HL-60 (cell line): ENCODE results near the gene UBAC2.

ENCODE experiments used
- DNase-seq, 2 experiments: peaks; one replicate each; pipeline ENCODE4 v3.0.0-alpha.2; 2010 to 2020; ENCODE audit warnings: low read depth in 1 of 2, low spot score in 1 of 2
- H3K27ac ChIP-seq: fragments of 250-450 bp; sonication (Bioruptor Pico); replicated peaks from 2 replicates; pipeline ENCODE4 v1.5.1; 2020; ENCODE audit warnings: mild to moderate bottlenecking, moderate library complexity
- H3K27me3 ChIP-seq: fragments of 250-450 bp; sonication (Bioruptor Pico); 2 replicates; pipeline ENCODE4 v1.5.1; 2021; ENCODE audit warnings: mild to moderate bottlenecking, moderate library complexity; ENCODE audit not compliant: insufficient read depth, poor library complexity, severe bottlenecking
- H3K4me3 ChIP-seq: replicated peaks from 2 replicates; pipeline ENCODE4 v1.5.1; 2011; ENCODE audit warnings: mild to moderate bottlenecking, control low read depth, low read length; ENCODE audit not compliant: insufficient read depth
- GABPA ChIP-seq: IDR thresholded peaks from 2 replicates; pipeline ENCODE4 v1.6.1; 2012; ENCODE audit warnings: low read depth
- POLR2AphosphoS5 ChIP-seq: IDR thresholded peaks from 2 replicates; pipeline ENCODE4 v1.6.1; 2012; ENCODE audit warnings: low read depth
- SPI1 ChIP-seq: IDR thresholded peaks from 2 replicates; pipeline ENCODE4 v1.6.1; 2012; ENCODE audit warnings: low read depth, mild to moderate bottlenecking, borderline replicate concordance
- TF ChIP-seq, protein P1 (sequence below): IDR thresholded peaks from one replicate; pipeline ENCODE4 v1.5.1; 2011; ENCODE audit warnings: low read length, control low read depth, inconsistent platforms; ENCODE audit not compliant: insufficient read depth
- TF ChIP-seq, protein P2 (sequence below): IDR thresholded peaks from 2 replicates; pipeline ENCODE4 v1.6.1; 2012; ENCODE audit warnings: low read depth; ENCODE audit not compliant: insufficient replicate concordance

Gene UBAC2

DNA sequence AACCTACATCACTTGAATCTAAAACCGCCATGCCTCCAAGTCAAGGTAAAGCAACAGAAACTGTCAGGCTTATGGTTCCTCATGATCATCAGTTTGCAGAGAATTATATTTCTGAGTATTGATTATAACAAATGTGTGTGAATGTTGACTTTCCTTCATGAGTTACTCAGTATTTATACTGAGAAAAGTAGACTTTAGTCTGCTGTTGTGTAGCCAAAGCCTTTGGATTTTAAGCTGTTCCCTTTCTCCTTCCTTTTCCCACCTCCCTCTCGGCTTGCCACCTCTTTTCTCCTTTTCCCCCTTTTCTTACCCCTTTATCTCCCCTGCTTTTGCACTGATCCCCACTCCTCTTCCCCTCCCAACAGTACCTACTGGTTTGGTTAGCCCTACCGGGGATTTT, 78.2 kb downstream of the UBAC2 start:
- Histone ChIP-seq H3K27ac (peak overlapping the region; percentile 94), H3K27me3 (no peaks in the 10 kb centered on the region), H3K4me3 (no peak overlapping the region)
- TF ChIP-seq, protein P1, sequence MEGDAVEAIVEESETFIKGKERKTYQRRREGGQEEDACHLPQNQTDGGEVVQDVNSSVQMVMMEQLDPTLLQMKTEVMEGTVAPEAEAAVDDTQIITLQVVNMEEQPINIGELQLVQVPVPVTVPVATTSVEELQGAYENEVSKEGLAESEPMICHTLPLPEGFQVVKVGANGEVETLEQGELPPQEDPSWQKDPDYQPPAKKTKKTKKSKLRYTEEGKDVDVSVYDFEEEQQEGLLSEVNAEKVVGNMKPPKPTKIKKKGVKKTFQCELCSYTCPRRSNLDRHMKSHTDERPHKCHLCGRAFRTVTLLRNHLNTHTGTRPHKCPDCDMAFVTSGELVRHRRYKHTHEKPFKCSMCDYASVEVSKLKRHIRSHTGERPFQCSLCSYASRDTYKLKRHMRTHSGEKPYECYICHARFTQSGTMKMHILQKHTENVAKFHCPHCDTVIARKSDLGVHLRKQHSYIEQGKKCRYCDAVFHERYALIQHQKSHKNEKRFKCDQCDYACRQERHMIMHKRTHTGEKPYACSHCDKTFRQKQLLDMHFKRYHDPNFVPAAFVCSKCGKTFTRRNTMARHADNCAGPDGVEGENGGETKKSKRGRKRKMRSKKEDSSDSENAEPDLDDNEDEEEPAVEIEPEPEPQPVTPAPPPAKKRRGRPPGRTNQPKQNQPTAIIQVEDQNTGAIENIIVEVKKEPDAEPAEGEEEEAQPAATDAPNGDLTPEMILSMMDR, result no peak
- TF ChIP-seq POLR2AphosphoS5 (no peak), GABPA (no peak), SPI1 (no peak)
- TF ChIP-seq, protein P2, sequence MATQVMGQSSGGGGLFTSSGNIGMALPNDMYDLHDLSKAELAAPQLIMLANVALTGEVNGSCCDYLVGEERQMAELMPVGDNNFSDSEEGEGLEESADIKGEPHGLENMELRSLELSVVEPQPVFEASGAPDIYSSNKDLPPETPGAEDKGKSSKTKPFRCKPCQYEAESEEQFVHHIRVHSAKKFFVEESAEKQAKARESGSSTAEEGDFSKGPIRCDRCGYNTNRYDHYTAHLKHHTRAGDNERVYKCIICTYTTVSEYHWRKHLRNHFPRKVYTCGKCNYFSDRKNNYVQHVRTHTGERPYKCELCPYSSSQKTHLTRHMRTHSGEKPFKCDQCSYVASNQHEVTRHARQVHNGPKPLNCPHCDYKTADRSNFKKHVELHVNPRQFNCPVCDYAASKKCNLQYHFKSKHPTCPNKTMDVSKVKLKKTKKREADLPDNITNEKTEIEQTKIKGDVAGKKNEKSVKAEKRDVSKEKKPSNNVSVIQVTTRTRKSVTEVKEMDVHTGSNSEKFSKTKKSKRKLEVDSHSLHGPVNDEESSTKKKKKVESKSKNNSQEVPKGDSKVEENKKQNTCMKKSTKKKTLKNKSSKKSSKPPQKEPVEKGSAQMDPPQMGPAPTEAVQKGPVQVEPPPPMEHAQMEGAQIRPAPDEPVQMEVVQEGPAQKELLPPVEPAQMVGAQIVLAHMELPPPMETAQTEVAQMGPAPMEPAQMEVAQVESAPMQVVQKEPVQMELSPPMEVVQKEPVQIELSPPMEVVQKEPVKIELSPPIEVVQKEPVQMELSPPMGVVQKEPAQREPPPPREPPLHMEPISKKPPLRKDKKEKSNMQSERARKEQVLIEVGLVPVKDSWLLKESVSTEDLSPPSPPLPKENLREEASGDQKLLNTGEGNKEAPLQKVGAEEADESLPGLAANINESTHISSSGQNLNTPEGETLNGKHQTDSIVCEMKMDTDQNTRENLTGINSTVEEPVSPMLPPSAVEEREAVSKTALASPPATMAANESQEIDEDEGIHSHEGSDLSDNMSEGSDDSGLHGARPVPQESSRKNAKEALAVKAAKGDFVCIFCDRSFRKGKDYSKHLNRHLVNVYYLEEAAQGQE, result no peak
- DNase-seq, result no peak

DNA sequence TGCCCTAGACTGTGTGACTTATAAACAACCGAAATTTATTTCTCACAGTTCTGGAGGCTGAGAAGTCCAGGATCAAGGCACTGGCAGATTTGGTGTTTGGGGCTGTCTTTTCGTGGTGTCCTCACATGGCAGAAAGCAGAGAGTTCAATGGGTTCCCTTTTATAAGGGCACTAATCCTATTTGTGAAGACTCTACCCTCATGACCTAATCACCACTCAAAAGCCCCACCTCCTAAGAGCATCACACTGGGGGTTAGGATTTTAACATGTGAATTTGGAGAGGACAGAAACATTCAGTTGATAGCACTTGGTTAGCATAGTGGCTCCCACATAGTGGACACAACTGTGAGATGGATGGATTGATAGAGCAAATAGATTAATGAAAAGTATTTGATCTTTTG, 79.0 kb downstream of the UBAC2 start:
- no peak overlapping the region for H3K4me3 ChIP-seq
- DNase-seq, result no peak
- TF ChIP-seq, protein P1, result no peak
- TF ChIP-seq, protein P2, result no peak
- TF ChIP-seq POLR2AphosphoS5, result no peak
- no peak for TF ChIP-seq GABPA
- no peak for TF ChIP-seq SPI1
- no peaks in the 10 kb centered on the region for H3K27me3 ChIP-seq
- peak overlapping the region; percentile 94 for H3K27ac ChIP-seq

DNA sequence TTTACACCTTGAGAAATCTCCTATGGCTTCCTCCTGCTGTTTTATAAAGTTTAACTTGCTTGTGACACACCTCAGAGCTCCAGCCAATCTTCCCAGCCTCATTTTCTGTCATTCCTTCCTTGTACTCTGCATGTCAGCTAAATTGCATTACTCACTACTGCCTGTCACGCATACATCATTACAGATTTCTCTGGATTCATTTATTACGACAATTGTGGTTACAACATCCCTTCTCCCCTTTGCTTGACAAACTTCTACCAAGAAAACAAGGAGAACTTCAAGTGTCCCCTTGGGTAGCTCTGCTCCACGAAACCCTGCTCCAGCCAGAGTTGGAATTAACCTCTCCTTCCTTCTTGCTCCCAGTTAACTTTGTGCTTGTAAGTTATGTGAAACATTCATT, 79.5 kb downstream of the UBAC2 start:
- Histone ChIP-seq H3K27me3 (no peaks in the 10 kb centered on the region), H3K27ac (peak overlapping the region; percentile 94), H3K4me3 (no peak overlapping the region)
- TF ChIP-seq GABPA, result no peak
- TF ChIP-seq, protein P2, result no peak
- no peak for TF ChIP-seq SPI1
- TF ChIP-seq POLR2AphosphoS5, result 0 out of 2 replicates have a peak, but pooled peaks have one; percentile 33
- peak; percentile 81 to 92 for DNase-seq

DNA sequence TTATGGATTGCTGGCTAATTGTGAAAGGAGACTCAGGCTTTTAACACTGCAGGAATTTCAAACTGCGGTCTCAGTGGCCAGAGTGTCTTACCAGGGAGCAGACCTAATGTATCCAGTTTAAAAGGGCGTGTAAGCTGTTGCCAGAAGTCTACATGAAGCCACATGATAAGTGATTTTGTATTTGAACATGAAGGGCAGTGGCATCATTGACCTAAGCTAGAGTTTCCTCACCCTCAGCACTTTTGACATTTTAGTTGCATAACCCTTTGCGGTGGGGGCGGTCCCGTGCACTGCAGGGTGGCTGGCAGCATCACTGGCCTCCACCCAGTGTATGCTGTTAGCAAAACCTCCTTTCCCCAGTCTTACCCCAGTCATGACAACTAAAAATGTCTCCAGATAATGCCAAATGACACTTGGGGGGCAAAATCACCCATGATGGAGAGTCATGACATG, 81.2 kb downstream of the UBAC2 start:
- Histone ChIP-seq H3K27ac (peak overlapping the region; percentile 94), H3K4me3 (no peak overlapping the region)
- TF ChIP-seq GABPA, result 0 out of 2 replicates have a peak, but pooled peaks have one; percentile 22
- 0 out of 2 replicates have a peak, but pooled peaks have one; percentile 4 for TF ChIP-seq SPI1
- peak; percentile 85 for TF ChIP-seq POLR2AphosphoS5
- TF ChIP-seq, protein P2, result no peak
- TF ChIP-seq, protein P1, result no peak

More for the DNA sequence above, 81.2 kb downstream of the UBAC2 start:
- no peaks in the 10 kb centered on the region for H3K27me3 ChIP-seq
- peak; percentile 96 to 98 for DNase-seq
